ENCODE measurements around the gene FAM110D. TPM values are rescaled to one million over a fixed set of nuclear protein-coding genes. Genes with fewer than 3 reads are reported as not detected.

Gene FAM110D
- total RNA-seq, 1 experiment from 2014 or later = not detected

DNA sequence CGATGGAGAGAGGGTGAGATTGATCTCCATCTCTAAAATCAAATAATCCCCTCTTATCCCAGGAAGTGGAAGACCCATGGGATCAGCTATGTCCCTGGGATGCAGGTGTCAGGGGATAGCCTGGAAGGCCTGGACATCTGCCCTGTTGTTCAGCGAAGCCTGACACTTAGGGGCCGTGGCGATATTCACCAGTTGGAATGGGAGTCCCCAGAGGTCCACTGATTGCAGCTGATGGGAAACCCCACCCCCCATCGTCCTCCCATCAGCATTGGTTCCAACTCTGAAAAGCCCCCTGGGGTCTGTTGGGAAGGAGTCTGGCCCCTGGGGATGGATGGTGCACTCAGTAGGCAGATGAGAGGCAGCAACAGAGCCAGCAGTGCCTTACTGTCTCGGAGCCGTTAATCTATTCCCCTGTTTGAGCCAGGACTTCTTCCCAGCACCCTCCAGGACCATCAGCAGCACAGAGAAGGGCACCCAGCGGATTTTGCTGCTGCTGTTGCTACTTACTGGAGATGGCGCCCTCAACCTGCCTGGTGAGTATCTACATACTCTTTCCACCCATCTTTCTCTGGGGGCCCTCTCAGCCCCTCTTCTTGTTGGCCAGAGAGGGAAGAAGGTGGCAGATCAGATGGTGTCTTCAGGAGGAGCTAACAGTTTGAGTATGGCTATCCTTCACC lies 44.9 kb downstream of the FAM110D start:
- H3K36me3 ChIP-seq (ENCODE audit: low read depth) = no peaks in the 10 kb centered on the region

DNA sequence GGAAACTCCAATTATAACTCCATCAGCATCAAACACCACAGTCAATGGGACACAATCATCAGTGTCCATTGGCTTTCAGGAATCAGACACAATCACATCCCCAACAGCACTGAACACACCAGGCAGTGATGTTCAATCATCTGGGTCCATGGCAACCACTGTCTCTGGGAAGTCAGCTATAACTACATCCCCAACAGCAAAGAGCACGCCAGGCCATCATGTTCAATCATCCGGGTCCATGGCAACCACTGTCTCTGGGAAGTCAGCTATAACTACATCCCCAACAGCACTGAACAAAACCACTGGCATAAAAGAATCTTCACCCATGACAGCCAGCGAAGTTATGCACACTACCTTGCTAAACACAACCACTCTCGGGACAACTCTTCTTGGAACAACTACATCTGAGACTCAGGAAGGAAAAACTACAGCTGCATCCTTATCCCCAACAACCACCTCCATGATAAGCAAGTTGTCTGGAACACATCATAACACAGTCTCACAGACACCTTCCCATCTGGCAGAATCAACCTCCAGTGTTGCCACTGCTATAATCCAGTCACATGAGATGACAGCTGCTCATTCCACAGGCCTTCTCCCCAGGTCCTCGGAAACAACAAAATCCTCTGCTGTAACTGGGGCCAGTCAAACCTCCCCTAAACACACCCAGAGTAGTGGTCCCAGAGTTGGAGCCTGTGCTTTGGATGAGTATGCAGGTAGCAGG lies 51.4 kb downstream of the FAM110D start:
- no peaks in the 10 kb centered on the region for H3K9me3 ChIP-seq (ENCODE audit: insufficient read depth, low read depth)
- no peak for TF ChIP-seq EZH2 (IDR thresholded peaks at IDR 0.05; ENCODE audit: low read depth)
- TF ChIP-seq, protein P1, sequence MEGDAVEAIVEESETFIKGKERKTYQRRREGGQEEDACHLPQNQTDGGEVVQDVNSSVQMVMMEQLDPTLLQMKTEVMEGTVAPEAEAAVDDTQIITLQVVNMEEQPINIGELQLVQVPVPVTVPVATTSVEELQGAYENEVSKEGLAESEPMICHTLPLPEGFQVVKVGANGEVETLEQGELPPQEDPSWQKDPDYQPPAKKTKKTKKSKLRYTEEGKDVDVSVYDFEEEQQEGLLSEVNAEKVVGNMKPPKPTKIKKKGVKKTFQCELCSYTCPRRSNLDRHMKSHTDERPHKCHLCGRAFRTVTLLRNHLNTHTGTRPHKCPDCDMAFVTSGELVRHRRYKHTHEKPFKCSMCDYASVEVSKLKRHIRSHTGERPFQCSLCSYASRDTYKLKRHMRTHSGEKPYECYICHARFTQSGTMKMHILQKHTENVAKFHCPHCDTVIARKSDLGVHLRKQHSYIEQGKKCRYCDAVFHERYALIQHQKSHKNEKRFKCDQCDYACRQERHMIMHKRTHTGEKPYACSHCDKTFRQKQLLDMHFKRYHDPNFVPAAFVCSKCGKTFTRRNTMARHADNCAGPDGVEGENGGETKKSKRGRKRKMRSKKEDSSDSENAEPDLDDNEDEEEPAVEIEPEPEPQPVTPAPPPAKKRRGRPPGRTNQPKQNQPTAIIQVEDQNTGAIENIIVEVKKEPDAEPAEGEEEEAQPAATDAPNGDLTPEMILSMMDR (conservative IDR thresholded peaks at IDR 0.05) = no peak
- H3K79me2 ChIP-seq (ENCODE audit: low read depth) = no peaks in the 10 kb centered on the region
- intact Hi-C loops (cut with micrococcal nuclease; ENCODE audit: unreplicated experiment) = no loop called here
- no peak overlapping the region for H3K27ac ChIP-seq
- H3K36me3 ChIP-seq (ENCODE audit: low read depth) = no peaks in the 10 kb centered on the region
- H3K4me1 ChIP-seq (replicated peaks; ENCODE audit: insufficient read depth) = no peaks in the 10 kb centered on the region
- H3K27me3 ChIP-seq (ENCODE audit: insufficient read depth, low read depth) = no peaks in the 10 kb centered on the region
- no TSS peak for BruUV-seq (replicated peaks)
- CTCF ChIA-PET = interaction anchor here (0.6 kb wide), 2 partner anchors 33 to 252 kb away, joined by 6 read pairs; partner anchors contain the start of gene CNKSR1
- no peaks in the 10 kb centered on the region for H3K9me2 ChIP-seq (ENCODE audit: insufficient read depth)
- no peaks in the 10 kb centered on the region for H4K20me1 ChIP-seq (ENCODE audit: insufficient read depth)
- H2AFZ ChIP-seq = no peak overlapping the region
- H3K4me2 ChIP-seq = no peak overlapping the region
- no peaks in the 10 kb centered on the region for H3F3A ChIP-seq (ENCODE audit: insufficient read depth, low read depth)
- H3K4me3 ChIP-seq = no peak overlapping the region
- no peak for DNase-seq
- POLR2A ChIA-PET (ENCODE audit: unreplicated experiment) = no interaction called here

More for the DNA sequence above, 44.9 kb downstream of the FAM110D start:
- BruUV-seq (replicated peaks) = no TSS peak
- intact Hi-C loops (cut with micrococcal nuclease; ENCODE audit: unreplicated experiment) = no loop called here
- no peaks in the 10 kb centered on the region for H3K79me2 ChIP-seq (ENCODE audit: low read depth)
- H3K27ac ChIP-seq = no peak overlapping the region
- DNase-seq = no peak
- H3F3A ChIP-seq (ENCODE audit: insufficient read depth, low read depth) = no peaks in the 10 kb centered on the region
- no peak overlapping the region for H3K4me2 ChIP-seq
- no peaks in the 10 kb centered on the region for H3K4me1 ChIP-seq (replicated peaks; ENCODE audit: insufficient read depth)
- no peaks in the 10 kb centered on the region; the same call in 1 of the 2 replicates for H3K9me2 ChIP-seq (ENCODE audit: insufficient read depth)
- H3K27me3 ChIP-seq (ENCODE audit: insufficient read depth, low read depth) = peaks cover 12% of the 10 kb centered on the region; the same call in 1 of the 2 replicates
- TF ChIP-seq, protein P1 (conservative IDR thresholded peaks at IDR 0.05) = no peak
- no peak for TF ChIP-seq EZH2 (IDR thresholded peaks at IDR 0.05; ENCODE audit: low read depth)
- no peak overlapping the region for H3K4me3 ChIP-seq
- ChIA-PET POLR2A (ENCODE audit: unreplicated experiment) (no interaction called here), CTCF (no interaction called here)
- no peaks in the 10 kb centered on the region for H4K20me1 ChIP-seq (ENCODE audit: insufficient read depth)
- no peaks in the 10 kb centered on the region for H3K9me3 ChIP-seq (ENCODE audit: insufficient read depth, low read depth)
- H2AFZ ChIP-seq = no peak overlapping the region

DNA sequence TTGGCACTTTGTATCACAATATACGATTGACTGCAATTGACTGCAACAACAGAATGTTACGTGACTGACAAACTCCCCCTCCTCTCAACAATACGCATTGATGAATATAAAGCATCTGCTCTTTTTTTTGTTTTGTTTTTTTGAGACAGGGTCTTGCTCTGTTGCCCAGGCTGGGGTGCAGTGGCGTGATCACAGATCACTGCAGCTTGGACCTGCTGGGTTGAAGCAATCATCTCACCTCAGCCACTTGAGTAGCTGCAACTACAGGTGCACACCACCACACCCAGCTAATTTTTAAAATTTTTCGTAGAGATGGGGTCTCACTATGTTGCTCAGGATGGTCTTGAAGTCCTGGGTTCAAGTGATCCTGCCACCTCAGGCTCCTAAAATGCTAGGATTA lies 53.8 kb downstream of the FAM110D start:
- H3K27ac ChIP-seq = no peak overlapping the region
- H3K27me3 ChIP-seq (ENCODE audit: insufficient read depth, low read depth) = no peaks in the 10 kb centered on the region
- H3K4me2 ChIP-seq = no peak overlapping the region
- TF ChIP-seq EZH2 (IDR thresholded peaks at IDR 0.05; ENCODE audit: low read depth) = no peak
- TF ChIP-seq, protein P1 (conservative IDR thresholded peaks at IDR 0.05) = no peak
- no peaks in the 10 kb centered on the region for H3K4me1 ChIP-seq (replicated peaks; ENCODE audit: insufficient read depth)
- intact Hi-C loops (cut with micrococcal nuclease; ENCODE audit: unreplicated experiment) = no loop called here
- H3K36me3 ChIP-seq (ENCODE audit: low read depth) = no peaks in the 10 kb centered on the region
- ChIA-PET CTCF (no interaction called here), POLR2A (ENCODE audit: unreplicated experiment) (no interaction called here)
- H3K4me3 ChIP-seq = no peak overlapping the region
- DNase-seq = no peak
- no peaks in the 10 kb centered on the region for H3K9me3 ChIP-seq (ENCODE audit: insufficient read depth, low read depth)
- BruUV-seq (replicated peaks) = no TSS peak
- H3K79me2 ChIP-seq (ENCODE audit: low read depth) = no peaks in the 10 kb centered on the region
- H4K20me1 ChIP-seq (ENCODE audit: insufficient read depth) = no peaks in the 10 kb centered on the region
- H3K9me2 ChIP-seq (ENCODE audit: insufficient read depth) = no peaks in the 10 kb centered on the region
- no peak overlapping the region for H2AFZ ChIP-seq
- no peaks in the 10 kb centered on the region for H3F3A ChIP-seq (ENCODE audit: insufficient read depth, low read depth)
